Stomach (tissue), 4 donors: ENCODE measurements around the gene PTGFRN.
"Not testable (repeated sequence)": the region's sequence is repeated elsewhere in the genome, so short reads cannot be mapped to it uniquely, and the experiment has no call there.

ENCODE experiments used
- CTCF ChIP-seq, 7 experiments: fragments of 450-650 bp in 4 of 7; fragments of 200-600 bp in 3 of 7; sonication (generic) in 3 of 7; IDR thresholded peaks; one replicate each; pipeline ENCODE4 v1.5.1; 2016 to 2019; ENCODE audit warnings: antibody characterized with exemption in 7 of 7, control low read depth in 2 of 7, mild to moderate bottlenecking in 1 of 7
- EP300 ChIP-seq: sonication (generic); formaldehyde crosslinking; IDR thresholded peaks from one replicate; pipeline ENCODE4 v1.6.1; 2017; ENCODE audit warnings: antibody characterized with exemption
- POLR2AphosphoS5 ChIP-seq, 3 donors: sonication (generic); formaldehyde crosslinking; IDR thresholded peaks; one replicate each; pipeline ENCODE4 v1.6.1; 2016; ENCODE audit warnings: antibody characterized with exemption in 3 of 3

DNA sequence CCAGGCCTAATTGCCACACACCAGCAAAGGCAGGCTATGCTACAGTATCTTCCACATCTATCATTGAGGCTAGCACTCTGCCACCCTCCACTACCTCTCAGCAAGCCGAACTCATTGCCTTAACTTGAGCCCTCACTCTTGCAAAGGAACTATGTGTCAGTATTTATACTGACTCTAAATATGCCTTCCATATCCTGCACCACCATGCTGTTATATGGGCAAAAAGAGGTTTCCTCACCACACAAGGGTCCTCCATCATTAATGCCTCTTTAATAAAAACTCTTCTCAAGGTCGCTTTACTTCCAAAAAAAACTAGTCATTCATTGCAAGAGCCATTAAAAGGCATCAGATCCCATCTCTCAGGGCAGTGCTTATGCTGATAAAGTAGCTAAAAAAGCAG lies 43.2 kb upstream of the PTGFRN start:
- TF ChIP-seq POLR2AphosphoS5 (IDR thresholded peaks at IDR 0.05); CTCF (IDR thresholded peaks at IDR 0.05); EP300: not testable (repeated sequence)
